ENCODE results near the gene PLA2G2E.

Gene PLA2G2E

DNA sequence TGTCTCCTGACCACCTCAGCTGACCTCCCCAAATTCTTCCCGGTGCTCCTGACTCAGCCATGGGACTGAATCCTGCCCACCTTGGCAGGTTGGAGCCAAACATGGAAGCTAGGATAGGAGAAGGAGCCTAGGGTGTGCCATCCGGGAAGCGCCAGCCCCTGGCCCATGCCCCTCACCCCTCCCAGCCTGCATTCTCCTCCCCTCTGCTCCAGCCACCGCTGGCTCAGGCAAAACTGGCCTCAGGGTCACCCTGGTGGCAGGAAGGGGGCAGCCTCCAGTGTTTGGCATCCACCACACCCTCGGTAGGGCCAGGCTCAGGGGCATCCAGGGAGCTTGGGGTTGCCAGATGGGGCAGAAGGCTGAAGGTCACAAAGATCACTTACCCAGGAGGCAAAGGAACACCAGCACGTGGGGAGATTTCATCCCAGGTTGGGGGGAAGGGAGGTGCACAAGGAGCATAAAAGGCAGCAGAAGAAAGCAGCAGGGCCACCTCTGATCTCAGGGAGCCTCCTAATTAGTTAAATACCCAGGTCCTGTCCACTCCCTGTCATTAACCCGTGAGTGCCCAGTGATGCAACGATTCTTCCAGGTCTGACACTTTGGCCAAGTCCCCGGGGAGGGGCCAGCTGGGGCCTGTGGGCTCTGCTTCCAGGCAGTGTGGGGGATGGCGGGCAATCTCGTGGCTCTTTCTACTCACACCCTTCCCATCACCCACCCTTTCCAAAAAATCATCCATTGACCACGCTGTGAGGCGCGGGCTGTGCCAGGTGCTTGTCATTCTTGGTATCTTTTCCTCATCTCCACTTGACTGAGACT lies at the start of gene PLA2G2E:
PLA2G2E (minus strand) TSS at position 481 of the 816 bp plus-strand sequence; CDS start at position 423, 58 bp downstream.
- no peaks in the 10 kb centered on the region for H3K27me3 Mint-ChIP-seq (ENCODE audit: low read depth)
- no peaks in the 10 kb centered on the region for H3K36me3 Mint-ChIP-seq (ENCODE audit: low read depth)
- no peak within 1 kb of the TSS for H3K4me3 Mint-ChIP-seq
- H3K4me1 Mint-ChIP-seq (ENCODE audit: low read depth), result no peaks in the 10 kb centered on the region
- H3K9me3 Mint-ChIP-seq, result no peaks in the 10 kb centered on the region
- no peak within 1 kb of the TSS for H3K27ac Mint-ChIP-seq

DNA sequence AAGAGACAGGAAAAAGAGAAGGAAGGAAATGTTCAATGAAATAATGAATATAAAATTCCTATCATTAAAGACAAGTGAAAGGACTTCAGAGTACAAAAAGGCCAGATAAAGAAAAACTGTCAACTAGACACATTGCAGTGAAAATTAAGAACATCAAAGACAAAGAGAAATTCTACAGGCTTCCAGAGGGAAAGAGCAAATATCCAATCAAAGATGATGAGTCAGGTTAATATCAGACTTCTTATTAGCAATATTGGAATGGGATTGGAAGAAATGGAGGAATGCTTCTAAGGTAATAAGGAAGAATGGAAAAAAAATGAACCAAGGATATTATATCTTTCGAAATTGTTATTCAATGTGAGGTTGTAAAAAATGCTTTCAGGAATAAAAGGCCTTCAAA lies 48.2 kb upstream of the PLA2G2E start:
- Mint-ChIP-seq H3K27me3 (ENCODE audit: low read depth) (peaks cover 11% of the 10 kb centered on the region), H3K27ac (no peak overlapping the region), H3K4me1 (ENCODE audit: low read depth) (no peaks in the 10 kb centered on the region), H3K9me3 (no peaks in the 10 kb centered on the region), H3K4me3 (no peak overlapping the region), H3K36me3 (ENCODE audit: low read depth) (no peaks in the 10 kb centered on the region)

GRCh38 chr1:19969898-19970660 lies 46.7 kb upstream of the PLA2G2E start:
- peaks cover 15% of the 10 kb centered on the region for H3K27me3 Mint-ChIP-seq (ENCODE audit: low read depth)
- H3K4me3 Mint-ChIP-seq, result no peak overlapping the region
- no peaks in the 10 kb centered on the region for H3K9me3 Mint-ChIP-seq
- no peaks in the 10 kb centered on the region for H3K36me3 Mint-ChIP-seq (ENCODE audit: low read depth)
- H3K27ac Mint-ChIP-seq, result no peak overlapping the region
- H3K4me1 Mint-ChIP-seq (ENCODE audit: low read depth), result no peaks in the 10 kb centered on the region

DNA sequence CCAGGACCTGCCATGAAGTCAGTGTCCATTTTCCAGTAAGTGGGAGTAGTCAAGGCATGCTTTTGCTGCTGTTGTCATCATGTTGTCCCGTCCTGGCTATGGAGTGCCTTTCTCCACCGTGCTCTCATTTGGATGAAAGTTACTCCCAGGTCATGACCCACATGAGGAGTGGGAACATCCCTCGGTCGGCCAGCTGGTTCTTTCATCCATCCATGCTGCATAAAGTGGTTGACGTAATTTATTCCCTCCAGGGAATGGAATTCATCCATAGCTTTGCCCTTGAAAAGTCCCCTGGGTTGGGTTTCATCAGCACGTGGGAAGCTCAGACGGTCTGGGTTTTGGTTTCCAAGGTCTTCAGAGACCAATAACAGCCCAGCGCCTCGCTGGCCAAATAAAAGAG lies 44.4 kb upstream of the PLA2G2E start:
- Mint-ChIP-seq H3K27me3 (ENCODE audit: low read depth) (peaks cover 26% of the 10 kb centered on the region), H3K4me1 (ENCODE audit: low read depth) (no peaks in the 10 kb centered on the region)

DNA sequence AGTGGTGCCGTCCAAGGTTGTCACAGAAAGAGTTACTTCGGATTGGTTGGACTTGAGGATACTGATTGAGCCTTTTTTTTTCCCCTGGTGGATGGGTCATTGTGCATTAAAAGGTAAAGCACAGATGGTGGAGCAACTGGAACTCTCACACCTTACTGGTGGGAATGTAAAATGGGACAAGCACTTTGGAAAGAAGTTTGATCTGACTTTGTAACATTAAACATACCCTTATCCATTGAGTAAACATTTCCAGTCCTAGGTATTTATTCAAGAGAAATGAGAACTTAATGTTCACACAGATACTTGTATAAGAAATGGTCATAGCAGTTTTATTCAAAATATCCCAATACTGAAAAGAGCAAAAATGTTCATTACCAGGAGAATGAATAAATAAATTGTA lies 41.1 kb upstream of the PLA2G2E start:
- H3K4me3 Mint-ChIP-seq, result no peak overlapping the region
- no peaks in the 10 kb centered on the region for H3K4me1 Mint-ChIP-seq (ENCODE audit: low read depth)
- peaks cover 22% of the 10 kb centered on the region for H3K27me3 Mint-ChIP-seq (ENCODE audit: low read depth)
- H3K27ac Mint-ChIP-seq, result no peak overlapping the region
- no peaks in the 10 kb centered on the region for H3K9me3 Mint-ChIP-seq
- no peaks in the 10 kb centered on the region for H3K36me3 Mint-ChIP-seq (ENCODE audit: low read depth)

More for the DNA sequence above, 44.4 kb upstream of the PLA2G2E start:
- Mint-ChIP-seq H3K4me3 (no peak overlapping the region), H3K9me3 (no peaks in the 10 kb centered on the region), H3K27ac (no peak overlapping the region), H3K36me3 (ENCODE audit: low read depth) (no peaks in the 10 kb centered on the region)

GRCh38 chr1:19963636-19964035 lies 40.2 kb upstream of the PLA2G2E start:
- Mint-ChIP-seq H3K4me3 (no peak overlapping the region), H3K36me3 (ENCODE audit: low read depth) (no peaks in the 10 kb centered on the region), H3K9me3 (no peaks in the 10 kb centered on the region), H3K4me1 (ENCODE audit: low read depth) (no peaks in the 10 kb centered on the region), H3K27me3 (ENCODE audit: low read depth) (peaks cover 22% of the 10 kb centered on the region), H3K27ac (no peak overlapping the region)

DNA sequence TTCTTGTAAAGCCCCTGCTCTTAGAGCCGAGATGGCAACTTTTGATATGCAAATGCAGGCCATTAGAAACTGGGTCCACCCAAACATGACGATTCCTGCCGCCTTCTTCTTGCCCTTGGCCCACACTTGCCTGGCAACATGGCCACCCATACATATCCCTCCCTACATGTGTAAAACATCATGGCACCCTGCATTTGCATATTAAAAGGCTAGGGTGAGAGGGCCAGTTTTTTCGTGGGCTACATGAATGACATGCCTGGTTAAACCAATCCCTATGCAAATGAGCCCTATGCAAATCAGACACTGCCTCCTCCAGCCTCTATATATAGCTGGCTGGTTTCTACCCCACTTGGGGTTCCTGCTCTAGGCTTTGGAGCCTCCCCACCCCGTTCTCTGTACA lies 37.2 kb upstream of the PLA2G2E start:
- Mint-ChIP-seq H3K4me1 (ENCODE audit: low read depth) (no peaks in the 10 kb centered on the region), H3K4me3 (no peak overlapping the region), H3K9me3 (no peaks in the 10 kb centered on the region), H3K36me3 (ENCODE audit: low read depth) (no peaks in the 10 kb centered on the region), H3K27ac (no peak overlapping the region), H3K27me3 (ENCODE audit: low read depth) (peaks cover 24% of the 10 kb centered on the region)

DNA sequence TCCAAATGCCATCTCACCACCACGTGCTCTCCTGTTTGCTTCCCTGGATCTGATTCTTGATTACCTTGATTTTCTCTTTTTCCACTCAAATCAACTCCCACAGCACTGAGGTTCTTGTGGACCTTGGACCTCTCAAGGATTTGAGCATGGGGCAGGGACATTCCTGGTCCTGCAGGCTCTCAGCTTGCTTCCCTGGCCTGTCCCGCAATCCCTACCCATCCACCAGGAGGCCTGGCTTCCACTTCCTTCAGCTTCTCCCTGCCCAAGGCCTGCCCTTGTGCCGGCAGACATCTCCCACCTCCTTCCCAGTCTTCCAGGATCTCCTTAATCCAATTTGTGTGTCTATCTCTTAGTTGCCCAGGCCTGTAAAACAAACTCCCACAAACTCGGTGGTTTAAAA lies 34.4 kb upstream of the PLA2G2E start:
- H3K36me3 Mint-ChIP-seq (ENCODE audit: low read depth), result no peaks in the 10 kb centered on the region
- H3K4me1 Mint-ChIP-seq (ENCODE audit: low read depth), result no peaks in the 10 kb centered on the region
- H3K27ac Mint-ChIP-seq, result no peak overlapping the region
- H3K9me3 Mint-ChIP-seq, result no peaks in the 10 kb centered on the region
- H3K27me3 Mint-ChIP-seq (ENCODE audit: low read depth), result peaks cover 18% of the 10 kb centered on the region
- H3K4me3 Mint-ChIP-seq, result no peak overlapping the region

- Mint-ChIP-seq H3K36me3 (ENCODE audit: low read depth) (no peaks in the 10 kb centered on the region), H3K27me3 (ENCODE audit: low read depth) (peaks cover 23% of the 10 kb centered on the region), H3K4me1 (ENCODE audit: low read depth) (no peaks in the 10 kb centered on the region), H3K4me3 (no peak overlapping the region), H3K9me3 (no peaks in the 10 kb centered on the region), H3K27ac (no peak overlapping the region)
Observed at GRCh38 chr1:19955534-19956170, 32.2 kb upstream of the PLA2G2E start.

GRCh38 chr1:19954059-19954458 lies 30.6 kb upstream of the PLA2G2E start:
- Mint-ChIP-seq H3K4me1 (ENCODE audit: low read depth) (no peaks in the 10 kb centered on the region), H3K27ac (no peak overlapping the region), H3K4me3 (no peak overlapping the region), H3K36me3 (ENCODE audit: low read depth) (no peaks in the 10 kb centered on the region), H3K27me3 (ENCODE audit: low read depth) (peaks cover 23% of the 10 kb centered on the region), H3K9me3 (no peaks in the 10 kb centered on the region)

DNA sequence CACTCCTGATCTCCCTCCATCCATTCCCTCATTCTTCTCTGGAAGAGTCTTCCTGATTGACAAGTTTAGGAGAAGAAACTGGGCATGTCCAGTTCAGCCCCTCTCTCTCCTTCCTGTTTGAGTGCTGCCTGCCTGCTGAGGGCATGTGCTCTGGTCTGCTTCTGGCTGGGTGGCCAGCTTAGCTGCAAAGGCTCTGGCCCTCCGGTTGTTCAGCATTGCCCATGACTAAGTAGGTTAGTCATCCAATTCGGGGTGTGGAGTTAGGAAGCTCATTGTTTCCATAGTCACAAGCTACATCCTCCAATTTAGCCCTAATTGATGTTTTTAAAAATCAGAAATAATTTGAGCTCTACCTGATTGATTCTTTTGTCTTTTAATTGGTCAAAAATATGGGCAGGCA lies 25.6 kb upstream of the PLA2G2E start:
- no peaks in the 10 kb centered on the region for H3K4me1 Mint-ChIP-seq (ENCODE audit: low read depth)
- no peak overlapping the region for H3K4me3 Mint-ChIP-seq
- H3K27me3 Mint-ChIP-seq (ENCODE audit: low read depth), result peaks cover 14% of the 10 kb centered on the region
- H3K27ac Mint-ChIP-seq, result no peak overlapping the region
- no peaks in the 10 kb centered on the region for H3K36me3 Mint-ChIP-seq (ENCODE audit: low read depth)
- no peaks in the 10 kb centered on the region for H3K9me3 Mint-ChIP-seq

DNA sequence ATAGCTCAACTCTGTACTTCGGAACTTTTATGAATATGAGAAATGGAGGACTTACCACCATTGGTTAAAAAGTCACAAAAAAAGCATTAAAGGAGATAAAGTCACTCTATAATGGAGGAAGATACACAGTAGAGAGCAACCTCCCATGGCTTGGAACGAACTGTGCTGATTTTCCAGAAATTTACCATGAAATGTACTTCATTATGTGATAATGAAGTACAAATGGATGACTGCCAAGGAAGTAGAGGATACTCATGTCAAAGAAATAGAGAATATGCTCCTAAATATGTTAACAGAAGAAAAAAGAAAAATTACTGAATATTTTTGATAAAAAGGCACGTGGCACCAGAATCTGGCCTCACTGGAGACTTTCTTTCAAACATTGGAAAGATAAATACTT lies 23.6 kb upstream of the PLA2G2E start:
- Mint-ChIP-seq H3K9me3 (no peaks in the 10 kb centered on the region), H3K36me3 (ENCODE audit: low read depth) (no peaks in the 10 kb centered on the region), H3K27ac (no peak overlapping the region), H3K4me3 (no peak overlapping the region), H3K4me1 (ENCODE audit: low read depth) (no peaks in the 10 kb centered on the region), H3K27me3 (ENCODE audit: low read depth) (peaks cover 8% of the 10 kb centered on the region)

DNA sequence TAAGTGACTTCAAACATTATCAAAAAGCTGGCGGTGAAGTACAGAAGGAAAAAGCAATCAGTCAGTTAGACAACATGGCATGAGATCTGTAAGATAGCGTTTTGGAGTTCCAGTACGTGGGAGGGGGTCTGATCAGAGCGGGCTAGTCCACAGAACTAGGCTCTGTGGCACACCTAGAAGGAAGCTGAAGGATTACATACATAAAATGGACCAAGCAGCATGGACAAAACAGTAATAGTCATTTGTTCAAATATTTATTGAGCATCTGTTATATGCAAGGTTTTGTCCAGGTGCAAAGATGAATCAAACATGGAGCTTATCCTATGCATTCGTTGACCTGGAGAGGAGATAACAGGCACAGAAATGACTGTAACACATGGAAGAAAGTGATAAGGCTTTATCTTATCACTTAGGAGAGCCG lies 22.9 kb upstream of the PLA2G2E start:
- no peak overlapping the region for H3K4me3 Mint-ChIP-seq
- H3K27me3 Mint-ChIP-seq (ENCODE audit: low read depth), result peaks cover 6% of the 10 kb centered on the region
- H3K9me3 Mint-ChIP-seq, result no peaks in the 10 kb centered on the region
- no peaks in the 10 kb centered on the region for H3K4me1 Mint-ChIP-seq (ENCODE audit: low read depth)
- no peak overlapping the region for H3K27ac Mint-ChIP-seq
- no peaks in the 10 kb centered on the region for H3K36me3 Mint-ChIP-seq (ENCODE audit: low read depth)

GRCh38 chr1:19945914-19946313 lies 22.5 kb upstream of the PLA2G2E start:
- Mint-ChIP-seq H3K27me3 (ENCODE audit: low read depth) (peaks cover 6% of the 10 kb centered on the region), H3K4me1 (ENCODE audit: low read depth) (no peaks in the 10 kb centered on the region), H3K4me3 (no peak overlapping the region), H3K27ac (no peak overlapping the region), H3K9me3 (no peaks in the 10 kb centered on the region), H3K36me3 (ENCODE audit: low read depth) (no peaks in the 10 kb centered on the region)

GRCh38 chr1:19942657-19943056 lies 19.2 kb upstream of the PLA2G2E start:
- Mint-ChIP-seq H3K27me3 (ENCODE audit: low read depth) (peaks cover 6% of the 10 kb centered on the region), H3K27ac (no peak overlapping the region), H3K36me3 (ENCODE audit: low read depth) (no peaks in the 10 kb centered on the region), H3K4me1 (ENCODE audit: low read depth) (no peaks in the 10 kb centered on the region), H3K9me3 (no peaks in the 10 kb centered on the region), H3K4me3 (no peak overlapping the region)

All from T-helper 1 cell treated with Interleukin-12 subunit alpha and Interleukin-12 subunit beta and Interleukin-4 antibody, amounts not matched to agents 30 μg/mL and 1 μg/mL, for 36 hours (primary cell).